Vagina (tissue), 2 donors: Measurements from ENCODE around the gene SCAF4.

Experiments used
- POLR2A ChIP-seq, 2 donors: fragments of 450-650 bp; IDR thresholded peaks; one replicate each; pipeline ENCODE4 v1.6.1; 2017; ENCODE audit warnings: antibody characterized with exemption in 2 of 2, mild to moderate bottlenecking in 2 of 2, moderate library complexity in 2 of 2
- POLR2AphosphoS5 ChIP-seq, 2 donors: sonication (generic); formaldehyde crosslinking; IDR thresholded peaks; one replicate each; pipeline ENCODE4 v1.9.0; 2017; ENCODE audit warnings: antibody characterized with exemption in 2 of 2, mild to moderate bottlenecking in 2 of 2, low read depth in 1 of 2; ENCODE audit not compliant: insufficient read depth in 1 of 2
- TF ChIP-seq, protein P1 (sequence below), 3 experiments: fragments of 450-650 bp in 2 of 3; fragments of 200-600 bp in 1 of 3; sonication (generic) in 1 of 3; IDR thresholded peaks; one replicate each; pipeline ENCODE4 v1.5.1; 2017 to 2019; ENCODE audit warnings: antibody characterized with exemption in 3 of 3, mild to moderate bottlenecking in 2 of 3, moderate library complexity in 2 of 3

DNA sequence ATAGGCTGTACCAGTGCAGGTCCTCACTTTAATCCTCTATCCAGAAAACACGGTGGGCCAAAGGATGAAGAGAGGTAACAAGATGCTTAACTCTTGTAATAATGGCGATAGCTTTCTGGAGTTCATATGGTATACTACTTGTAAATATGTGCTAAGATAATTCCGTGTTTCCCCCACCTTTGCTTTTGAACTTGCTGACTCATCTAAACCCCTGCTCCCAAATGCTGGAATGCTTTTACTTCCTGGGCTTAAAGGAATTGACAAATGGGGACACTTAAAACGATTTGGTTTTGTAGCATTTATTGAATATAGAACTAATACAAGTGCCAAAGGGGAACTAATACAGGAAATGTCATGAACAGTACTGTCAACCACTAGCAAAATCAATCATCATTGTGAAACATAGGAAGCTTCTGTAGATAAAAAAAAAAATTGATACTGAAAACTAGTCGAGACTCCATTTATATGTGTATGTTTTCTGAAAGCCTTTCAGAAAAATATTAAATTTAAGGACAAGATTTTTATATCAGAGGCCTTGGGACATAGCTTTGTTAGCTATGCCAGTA is 65.4 kb downstream of the SCAF4 start:
- TF ChIP-seq, protein P1, sequence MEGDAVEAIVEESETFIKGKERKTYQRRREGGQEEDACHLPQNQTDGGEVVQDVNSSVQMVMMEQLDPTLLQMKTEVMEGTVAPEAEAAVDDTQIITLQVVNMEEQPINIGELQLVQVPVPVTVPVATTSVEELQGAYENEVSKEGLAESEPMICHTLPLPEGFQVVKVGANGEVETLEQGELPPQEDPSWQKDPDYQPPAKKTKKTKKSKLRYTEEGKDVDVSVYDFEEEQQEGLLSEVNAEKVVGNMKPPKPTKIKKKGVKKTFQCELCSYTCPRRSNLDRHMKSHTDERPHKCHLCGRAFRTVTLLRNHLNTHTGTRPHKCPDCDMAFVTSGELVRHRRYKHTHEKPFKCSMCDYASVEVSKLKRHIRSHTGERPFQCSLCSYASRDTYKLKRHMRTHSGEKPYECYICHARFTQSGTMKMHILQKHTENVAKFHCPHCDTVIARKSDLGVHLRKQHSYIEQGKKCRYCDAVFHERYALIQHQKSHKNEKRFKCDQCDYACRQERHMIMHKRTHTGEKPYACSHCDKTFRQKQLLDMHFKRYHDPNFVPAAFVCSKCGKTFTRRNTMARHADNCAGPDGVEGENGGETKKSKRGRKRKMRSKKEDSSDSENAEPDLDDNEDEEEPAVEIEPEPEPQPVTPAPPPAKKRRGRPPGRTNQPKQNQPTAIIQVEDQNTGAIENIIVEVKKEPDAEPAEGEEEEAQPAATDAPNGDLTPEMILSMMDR (IDR thresholded peaks at IDR 0.05), result no peak
- TF ChIP-seq POLR2A (IDR thresholded peaks at IDR 0.05), result no peak
- no peak for TF ChIP-seq POLR2AphosphoS5 (IDR thresholded peaks at IDR 0.05; ENCODE audit: insufficient read depth in 1 of 2, low read depth in 1 of 2)
